Measurements from ENCODE around the gene SLC22A17. TPM values are rescaled to one million over a fixed set of nuclear protein-coding genes. Genes with fewer than 3 reads are reported as not detected.

Gene SLC22A17
- total RNA-seq, 1 experiment from 2014 or later, result 42.3 TPM

GRCh38 chr14:23377573-23378563, 25.2 kb upstream of the SLC22A17 start:
- Mint-ChIP-seq H3K36me3 (no peaks in the 10 kb centered on the region), H3K27me3 (ENCODE audit: low read depth) (peaks cover 57% of the 10 kb centered on the region), H3K9me3 (no peaks in the 10 kb centered on the region), H3K4me1 (peaks cover 11% of the 10 kb centered on the region), H3K27ac (no peak overlapping the region), H3K4me3 (no peak overlapping the region)
- POLR2A ChIA-PET, result no interaction called here
- CTCF ChIA-PET, result interaction anchor here (0.9 to 6.4 kb wide), 14 partner anchors 11 to 309 kb away, joined by 3 to 95 read pairs (median 15); partner anchors contain the start of gene SLC22A17
- no peak for ATAC-seq
- no peak for DNase-seq (ENCODE audit: low spot score)
- no peak for TF ChIP-seq SMAD3 (CRISPR knock-in tag; IDR thresholded peaks at IDR 0.05; ENCODE audit: borderline replicate concordance)
- TF ChIP-seq, protein P1, sequence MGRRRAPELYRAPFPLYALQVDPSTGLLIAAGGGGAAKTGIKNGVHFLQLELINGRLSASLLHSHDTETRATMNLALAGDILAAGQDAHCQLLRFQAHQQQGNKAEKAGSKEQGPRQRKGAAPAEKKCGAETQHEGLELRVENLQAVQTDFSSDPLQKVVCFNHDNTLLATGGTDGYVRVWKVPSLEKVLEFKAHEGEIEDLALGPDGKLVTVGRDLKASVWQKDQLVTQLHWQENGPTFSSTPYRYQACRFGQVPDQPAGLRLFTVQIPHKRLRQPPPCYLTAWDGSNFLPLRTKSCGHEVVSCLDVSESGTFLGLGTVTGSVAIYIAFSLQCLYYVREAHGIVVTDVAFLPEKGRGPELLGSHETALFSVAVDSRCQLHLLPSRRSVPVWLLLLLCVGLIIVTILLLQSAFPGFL (CRISPR knock-in tag; IDR thresholded peaks at IDR 0.05; ENCODE audit: borderline replicate concordance), result 0 out of 2 replicates have a peak, but pooled peaks have one; percentile 36

DNA sequence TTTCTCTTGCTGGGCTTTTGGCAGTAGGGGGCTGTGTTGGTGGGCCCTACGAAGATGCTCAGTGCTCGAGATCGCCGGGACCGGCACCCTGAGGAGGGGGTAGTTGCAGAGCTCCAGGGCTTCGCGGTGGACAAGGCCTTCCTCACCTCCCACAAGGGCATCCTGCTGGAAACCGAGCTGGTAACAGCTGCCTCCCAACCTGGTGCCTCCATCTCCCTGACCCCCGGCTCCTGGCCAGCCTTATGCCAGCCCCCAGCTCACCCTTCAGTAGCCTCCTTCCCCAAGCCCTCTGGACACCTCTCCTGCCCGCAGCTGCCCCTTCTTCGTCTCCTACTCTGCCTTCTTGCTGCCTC, 24.5 kb upstream of the SLC22A17 start:
- Mint-ChIP-seq H3K36me3 (no peaks in the 10 kb centered on the region), H3K27ac (no peak overlapping the region), H3K4me3 (no peak overlapping the region), H3K27me3 (ENCODE audit: low read depth) (peaks cover 54% of the 10 kb centered on the region), H3K9me3 (no peaks in the 10 kb centered on the region), H3K4me1 (peaks cover 11% of the 10 kb centered on the region)
- ATAC-seq (no peak), DNase-seq (ENCODE audit: low spot score) (no peak)
- CTCF ChIA-PET, result interaction anchor here (0.6 to 3.6 kb wide), 24 partner anchors 9 to 308 kb away, joined by 3 to 38 read pairs (median 6); partner anchors contain the start of genes PABPN1 and SLC22A17
- POLR2A ChIA-PET, result interaction anchor here (1.2 kb wide), 1 partner anchor 12 kb away, joined by 4 read pairs; no protein-coding TSS in a partner anchor
- TF ChIP-seq HMGXB4 (CRISPR knock-in tag; IDR thresholded peaks at IDR 0.05), result no peak

DNA sequence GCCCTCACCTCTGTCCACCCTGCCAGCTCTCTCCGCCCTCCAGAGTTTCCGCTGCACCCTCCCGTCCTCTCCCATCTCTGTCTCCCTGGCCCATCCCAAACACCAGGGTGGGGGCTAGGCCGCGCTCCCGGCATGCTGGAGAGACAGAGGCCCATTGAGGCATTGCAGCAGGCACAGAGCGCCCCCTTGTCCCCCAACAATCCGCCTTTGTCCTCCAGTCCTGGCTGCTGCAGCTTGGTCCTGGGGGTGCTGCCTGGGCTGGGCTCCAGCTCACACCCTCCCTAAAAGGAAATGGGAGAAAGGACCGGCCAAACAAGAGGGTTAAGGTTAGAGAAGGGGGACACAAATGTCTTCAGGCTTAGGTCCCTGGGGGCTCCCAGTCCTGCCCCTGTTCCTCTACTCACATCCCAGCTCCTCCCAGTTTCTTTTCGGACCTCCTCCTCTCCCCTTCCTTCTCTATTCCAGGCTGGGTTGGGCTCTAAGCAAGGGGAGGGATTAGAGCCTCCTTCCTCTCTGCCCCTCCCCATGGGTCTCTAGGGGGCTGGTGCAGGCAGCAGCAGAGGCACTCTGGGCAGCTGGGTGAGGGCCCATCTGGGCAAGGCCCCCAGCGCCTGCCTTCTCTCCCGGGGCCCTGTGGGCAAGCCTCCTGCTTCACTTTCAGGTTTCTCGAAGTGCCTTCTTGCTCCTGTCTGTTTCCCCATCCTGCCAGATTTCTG, 24.0 kb upstream of the SLC22A17 start, which contains the start of gene CMTM5:
Gene CMTM5, plus strand, starts transcription at position 565 of the 716 bp plus-strand sequence. CDS start 206 bp downstream, outside the sequence.
- Mint-ChIP-seq H3K9me3 (no peaks in the 10 kb centered on the region), H3K4me3 (peak within 1 kb of the TSS; percentile 50), H3K27ac (no peak within 1 kb of the TSS), H3K4me1 (peaks cover 11% of the 10 kb centered on the region), H3K27me3 (ENCODE audit: low read depth) (peaks cover 58% of the 10 kb centered on the region), H3K36me3 (no peaks in the 10 kb centered on the region)
- TF ChIP-seq, protein P2, sequence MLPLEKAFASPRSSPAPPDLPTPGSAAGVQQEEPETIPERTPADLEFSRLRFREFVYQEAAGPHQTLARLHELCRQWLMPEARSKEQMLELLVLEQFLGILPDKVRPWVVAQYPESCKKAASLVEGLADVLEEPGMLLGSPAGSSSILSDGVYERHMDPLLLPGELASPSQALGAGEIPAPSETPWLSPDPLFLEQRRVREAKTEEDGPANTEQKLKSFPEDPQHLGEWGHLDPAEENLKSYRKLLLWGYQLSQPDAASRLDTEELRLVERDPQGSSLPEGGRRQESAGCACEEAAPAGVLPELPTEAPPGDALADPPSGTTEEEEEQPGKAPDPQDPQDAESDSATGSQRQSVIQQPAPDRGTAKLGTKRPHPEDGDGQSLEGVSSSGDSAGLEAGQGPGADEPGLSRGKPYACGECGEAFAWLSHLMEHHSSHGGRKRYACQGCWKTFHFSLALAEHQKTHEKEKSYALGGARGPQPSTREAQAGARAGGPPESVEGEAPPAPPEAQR (CRISPR knock-in tag; IDR thresholded peaks at IDR 0.05), result no peak
- peak; percentile 71 for TF ChIP-seq PRDM15 (CRISPR knock-in tag; IDR thresholded peaks at IDR 0.05)
- TF ChIP-seq ZNF396 (CRISPR knock-in tag; IDR thresholded peaks at IDR 0.05; ENCODE audit: borderline replicate concordance), result no peak
- TF ChIP-seq, protein P3, sequence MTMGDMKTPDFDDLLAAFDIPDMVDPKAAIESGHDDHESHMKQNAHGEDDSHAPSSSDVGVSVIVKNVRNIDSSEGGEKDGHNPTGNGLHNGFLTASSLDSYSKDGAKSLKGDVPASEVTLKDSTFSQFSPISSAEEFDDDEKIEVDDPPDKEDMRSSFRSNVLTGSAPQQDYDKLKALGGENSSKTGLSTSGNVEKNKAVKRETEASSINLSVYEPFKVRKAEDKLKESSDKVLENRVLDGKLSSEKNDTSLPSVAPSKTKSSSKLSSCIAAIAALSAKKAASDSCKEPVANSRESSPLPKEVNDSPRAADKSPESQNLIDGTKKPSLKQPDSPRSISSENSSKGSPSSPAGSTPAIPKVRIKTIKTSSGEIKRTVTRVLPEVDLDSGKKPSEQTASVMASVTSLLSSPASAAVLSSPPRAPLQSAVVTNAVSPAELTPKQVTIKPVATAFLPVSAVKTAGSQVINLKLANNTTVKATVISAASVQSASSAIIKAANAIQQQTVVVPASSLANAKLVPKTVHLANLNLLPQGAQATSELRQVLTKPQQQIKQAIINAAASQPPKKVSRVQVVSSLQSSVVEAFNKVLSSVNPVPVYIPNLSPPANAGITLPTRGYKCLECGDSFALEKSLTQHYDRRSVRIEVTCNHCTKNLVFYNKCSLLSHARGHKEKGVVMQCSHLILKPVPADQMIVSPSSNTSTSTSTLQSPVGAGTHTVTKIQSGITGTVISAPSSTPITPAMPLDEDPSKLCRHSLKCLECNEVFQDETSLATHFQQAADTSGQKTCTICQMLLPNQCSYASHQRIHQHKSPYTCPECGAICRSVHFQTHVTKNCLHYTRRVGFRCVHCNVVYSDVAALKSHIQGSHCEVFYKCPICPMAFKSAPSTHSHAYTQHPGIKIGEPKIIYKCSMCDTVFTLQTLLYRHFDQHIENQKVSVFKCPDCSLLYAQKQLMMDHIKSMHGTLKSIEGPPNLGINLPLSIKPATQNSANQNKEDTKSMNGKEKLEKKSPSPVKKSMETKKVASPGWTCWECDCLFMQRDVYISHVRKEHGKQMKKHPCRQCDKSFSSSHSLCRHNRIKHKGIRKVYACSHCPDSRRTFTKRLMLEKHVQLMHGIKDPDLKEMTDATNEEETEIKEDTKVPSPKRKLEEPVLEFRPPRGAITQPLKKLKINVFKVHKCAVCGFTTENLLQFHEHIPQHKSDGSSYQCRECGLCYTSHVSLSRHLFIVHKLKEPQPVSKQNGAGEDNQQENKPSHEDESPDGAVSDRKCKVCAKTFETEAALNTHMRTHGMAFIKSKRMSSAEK (CRISPR knock-in tag; IDR thresholded peaks at IDR 0.05; ENCODE audit: borderline replicate concordance), result no peak
- DNase-seq (ENCODE audit: low spot score) (peak; percentile 45), ATAC-seq (peak; percentile 84)
- ChIA-PET CTCF (interaction anchor here (0.6 to 3.6 kb wide), 28 partner anchors 9 to 407 kb away, joined by 3 to 38 read pairs (median 5); partner anchors contain the start of genes PABPN1 and SLC22A17), POLR2A (interaction anchor here (1.2 kb wide), 2 partner anchors 13 to 50 kb away, joined by 3 to 4 read pairs; no protein-coding TSS in a partner anchor)
